A673 (cell line): ENCODE measurements around the gene SLC25A29.

Experiments used
- CTCF ChIP-seq: fragments of 300-800, 200-600 bp; sonication (generic); conservative IDR thresholded peaks from 2 replicates; pipeline ENCODE4 v1.5.1; 2017; ENCODE audit warnings: low read depth, mild to moderate bottlenecking, antibody characterized with exemption, low read length, moderate library complexity, mixed read lengths
- EZH2 ChIP-seq: fragments of 200-600 bp; sonication (generic); IDR thresholded peaks from 2 replicates; pipeline ENCODE4 v1.6.1; 2017; ENCODE audit warnings: borderline replicate concordance, low read depth, mild to moderate bottlenecking, mixed read lengths, antibody characterized with exemption, low read length; ENCODE audit not compliant: poor library complexity, severe bottlenecking

GRCh38 chr14:100296106-100296651 is 10.1 kb downstream of the SLC25A29 start:
- no peak for TF ChIP-seq CTCF
- TF ChIP-seq EZH2: no peak
